ENCODE data around the gene VTCN1.

Gene VTCN1

GRCh38 chr1:117096951-117097408, 113.7 kb downstream of the VTCN1 start:
- no peak for DNase-seq (ENCODE audit: low spot score)

GRCh38 chr1:117094841-117095604, 115.7 kb downstream of the VTCN1 start:
- DNase-seq (ENCODE audit: low spot score) = peak; percentile 65

- peak; percentile 36 for DNase-seq (ENCODE audit: low spot score)
Observed at GRCh38 chr1:117093870-117094621, 116.7 kb downstream of the VTCN1 start.

All from GM03348 (cell line).